Measurements from ENCODE around the gene SOBP.

GRCh38 chr6:107646176-107646575 is 156.3 kb downstream of the SOBP start:
- TF ChIP-seq CTCF (tag by site-specific recombination; IDR thresholded peaks at IDR 0.05) (no peak), ZNF121 (tag by site-specific recombination; IDR thresholded peaks at IDR 0.05) (no peak), ZNF792 (tag by site-specific recombination; IDR thresholded peaks at IDR 0.05) (no peak)

All from HEK293 (cell line).